Right atrium auricular region (tissue), 2 donors: Measurements from ENCODE around the gene CRYAB. TPM values are rescaled to one million over a fixed set of nuclear protein-coding genes. Genes with fewer than 3 reads are reported as not detected.

Experiments used
- DNase-seq: peaks from one replicate; pipeline ENCODE4 v3.0.0-alpha.2; 2019; ENCODE audit warnings: low spot score
- H3K27ac ChIP-seq, 2 donors: fragments of 200-600 bp; sonication (generic); 1 replicate in 1 of 2; 2 replicates in 1 of 2; pipeline ENCODE4 v1.5.1; 2016 to 2019
- H3K27me3 ChIP-seq, 2 donors: fragments of 200-600 bp; sonication (generic); one replicate each; pipeline versions ENCODE4 v1.5.1 to v1.6.0; 2017 to 2019
- H3K36me3 ChIP-seq: fragments of 200-600 bp; sonication (generic); one replicate; pipeline ENCODE4 v1.5.1; 2016
- H3K4me1 ChIP-seq, 2 donors: fragments of 200-600 bp; sonication (generic); one replicate each; pipeline versions ENCODE4 v1.5.1 to v1.6.0; 2017 to 2019
- H3K4me3 ChIP-seq, 2 donors: fragments of 200-600 bp; sonication (generic); 1 replicate in 1 of 2; 2 replicates in 1 of 2; pipeline ENCODE4 v1.5.1; 2017 to 2019; ENCODE audit warnings: mild to moderate bottlenecking in 1 of 2, moderate library complexity in 1 of 2
- H3K9me3 ChIP-seq, 2 donors: fragments of 200-600 bp; sonication (generic); one replicate each; pipeline ENCODE4 v1.5.1; 2019
- total RNA-seq, 2 donors: library from RNA; depleted of rRNA; stranded (reverse); fragments of >200 nt; gene quantifications; one replicate each; pipeline ENCODE4 v1.1.0, GENCODE V29; 2016
- TF ChIP-seq, protein P1 (sequence below), 2 donors: fragments of 200-600 bp; sonication (generic); IDR thresholded peaks; one replicate each; pipeline ENCODE4 v1.5.1; 2019; ENCODE audit warnings: antibody characterized with exemption in 2 of 2

Gene CRYAB
- total RNA-seq, 2 donors from 2014 or later: 2,961 to 3,608 TPM

- TF ChIP-seq, protein P1, sequence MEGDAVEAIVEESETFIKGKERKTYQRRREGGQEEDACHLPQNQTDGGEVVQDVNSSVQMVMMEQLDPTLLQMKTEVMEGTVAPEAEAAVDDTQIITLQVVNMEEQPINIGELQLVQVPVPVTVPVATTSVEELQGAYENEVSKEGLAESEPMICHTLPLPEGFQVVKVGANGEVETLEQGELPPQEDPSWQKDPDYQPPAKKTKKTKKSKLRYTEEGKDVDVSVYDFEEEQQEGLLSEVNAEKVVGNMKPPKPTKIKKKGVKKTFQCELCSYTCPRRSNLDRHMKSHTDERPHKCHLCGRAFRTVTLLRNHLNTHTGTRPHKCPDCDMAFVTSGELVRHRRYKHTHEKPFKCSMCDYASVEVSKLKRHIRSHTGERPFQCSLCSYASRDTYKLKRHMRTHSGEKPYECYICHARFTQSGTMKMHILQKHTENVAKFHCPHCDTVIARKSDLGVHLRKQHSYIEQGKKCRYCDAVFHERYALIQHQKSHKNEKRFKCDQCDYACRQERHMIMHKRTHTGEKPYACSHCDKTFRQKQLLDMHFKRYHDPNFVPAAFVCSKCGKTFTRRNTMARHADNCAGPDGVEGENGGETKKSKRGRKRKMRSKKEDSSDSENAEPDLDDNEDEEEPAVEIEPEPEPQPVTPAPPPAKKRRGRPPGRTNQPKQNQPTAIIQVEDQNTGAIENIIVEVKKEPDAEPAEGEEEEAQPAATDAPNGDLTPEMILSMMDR (IDR thresholded peaks at IDR 0.05): no peak
- peak; percentile 55 for DNase-seq
- Histone ChIP-seq H3K4me1 (peaks cover 0 to 12% of the 10 kb centered on the region in 2 donors), H3K27me3 (no peaks in the 10 kb centered on the region), H3K4me3 (no peak overlapping the region), H3K36me3 (no peaks in the 10 kb centered on the region), H3K27ac (peak overlapping the region in 1 of 2 donors; percentile 43), H3K9me3 (no peaks in the 10 kb centered on the region)
Observed at GRCh38 chr11:111949519-111950426, 38.2 kb upstream of the CRYAB start.

DNA sequence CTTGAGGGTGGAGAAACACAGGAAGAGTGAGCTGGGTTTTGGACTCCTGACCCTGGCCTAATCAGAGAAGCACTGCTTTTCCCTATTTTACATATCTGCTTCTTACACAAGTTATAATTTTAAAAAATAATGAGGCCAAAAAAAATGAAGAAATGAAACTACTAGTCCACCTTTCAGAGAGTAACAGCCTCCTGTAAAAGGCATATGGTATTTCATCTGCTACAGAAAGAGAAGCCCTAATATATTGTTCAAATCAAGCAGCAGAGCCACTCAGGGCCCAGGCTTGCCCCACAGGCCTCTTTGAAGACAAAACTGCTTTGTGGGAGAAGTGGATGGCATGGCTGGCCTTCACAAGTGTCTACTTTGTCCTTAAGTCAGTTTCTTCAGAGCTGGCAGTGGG lies 35.6 kb upstream of the CRYAB start:
- Histone ChIP-seq H3K4me3 (no peak overlapping the region), H3K27me3 (no peaks in the 10 kb centered on the region), H3K4me1 (peaks cover 0 to 23% of the 10 kb centered on the region in 2 donors), H3K9me3 (no peaks in the 10 kb centered on the region), H3K36me3 (no peaks in the 10 kb centered on the region), H3K27ac (peak overlapping the region in 1 of 2 donors; percentile 4)
- DNase-seq: peak; percentile 50
- TF ChIP-seq, protein P1 (IDR thresholded peaks at IDR 0.05): no peak

DNA sequence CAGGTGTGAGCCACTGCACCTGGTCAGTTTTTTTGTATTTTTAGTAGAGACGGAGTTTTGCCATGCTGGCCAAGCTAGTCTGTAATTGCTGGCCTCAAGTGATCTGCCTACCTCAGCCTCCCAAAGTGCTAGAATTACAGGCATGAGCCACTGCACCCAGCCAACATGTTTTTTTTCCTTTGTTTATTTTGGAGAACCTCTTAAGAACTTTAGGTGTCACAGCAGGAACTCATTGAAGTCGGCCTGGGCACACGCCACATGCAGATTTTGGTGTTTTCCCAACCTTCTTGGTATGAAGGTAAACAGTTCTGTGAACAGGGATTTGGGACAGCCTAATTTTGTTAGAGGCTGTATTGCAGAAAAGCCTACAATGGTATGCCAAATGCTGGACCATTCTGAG lies 34.9 kb upstream of the CRYAB start:
- Histone ChIP-seq H3K9me3 (no peaks in the 10 kb centered on the region), H3K36me3 (no peaks in the 10 kb centered on the region), H3K4me1 (peaks cover 0 to 28% of the 10 kb centered on the region in 2 donors), H3K27me3 (no peaks in the 10 kb centered on the region), H3K4me3 (no peak overlapping the region), H3K27ac (peak overlapping the region in 1 of 2 donors; percentile 4)
- DNase-seq: peak; percentile 55
- TF ChIP-seq, protein P1 (IDR thresholded peaks at IDR 0.05): no peak

DNA sequence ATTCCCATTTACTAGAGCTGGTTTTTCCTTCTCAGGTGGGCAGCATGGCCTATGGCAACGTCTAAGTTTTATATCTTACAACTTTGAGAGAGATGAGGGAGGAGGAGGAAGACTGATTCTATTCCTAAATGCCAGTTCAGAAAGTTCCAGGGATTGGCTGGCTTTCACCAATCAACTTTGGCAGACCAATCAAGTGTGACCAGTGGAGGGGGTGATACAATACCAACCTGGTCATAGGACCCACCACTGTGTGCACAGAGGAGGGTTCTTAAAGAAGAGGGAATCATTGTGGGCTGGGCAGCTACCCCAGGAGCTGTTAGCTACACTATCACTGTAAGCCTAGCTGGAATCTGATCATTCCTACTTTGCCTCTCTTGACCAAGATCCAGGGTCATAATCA lies 33.6 kb upstream of the CRYAB start:
- TF ChIP-seq, protein P1 (IDR thresholded peaks at IDR 0.05): no peak
- Histone ChIP-seq H3K4me3 (no peak overlapping the region), H3K9me3 (no peaks in the 10 kb centered on the region), H3K27ac (peak overlapping the region; percentile 57 to 65), H3K36me3 (no peaks in the 10 kb centered on the region), H3K27me3 (no peaks in the 10 kb centered on the region), H3K4me1 (peaks cover 0 to 28% of the 10 kb centered on the region in 2 donors)
- peak; percentile 50 for DNase-seq

GRCh38 chr11:111944651-111945051 lies 33.1 kb upstream of the CRYAB start:
- DNase-seq: peak; percentile 57
- no peaks in the 10 kb centered on the region for H3K9me3 ChIP-seq
- no peaks in the 10 kb centered on the region for H3K36me3 ChIP-seq
- peak overlapping the region; percentile 57 to 65 for H3K27ac ChIP-seq
- H3K27me3 ChIP-seq: no peaks in the 10 kb centered on the region
- TF ChIP-seq, protein P1 (IDR thresholded peaks at IDR 0.05): no peak
- H3K4me3 ChIP-seq: no peak overlapping the region
- H3K4me1 ChIP-seq: peaks cover 0 to 30% of the 10 kb centered on the region in 2 donors
